OCI-M2 (cell line): ENCODE data around the gene C17orf67.
"Not testable (repeated sequence)": the region's sequence is repeated elsewhere in the genome, so short reads cannot be mapped to it uniquely, and the experiment has no call there.

Experiments
- DNase-seq: peaks from one replicate; lab custom pipeline; 2025; ENCODE audit not compliant: unreplicated experiment; lab: John Stamatoyannopoulos, UW

Gene C17orf67

DNA sequence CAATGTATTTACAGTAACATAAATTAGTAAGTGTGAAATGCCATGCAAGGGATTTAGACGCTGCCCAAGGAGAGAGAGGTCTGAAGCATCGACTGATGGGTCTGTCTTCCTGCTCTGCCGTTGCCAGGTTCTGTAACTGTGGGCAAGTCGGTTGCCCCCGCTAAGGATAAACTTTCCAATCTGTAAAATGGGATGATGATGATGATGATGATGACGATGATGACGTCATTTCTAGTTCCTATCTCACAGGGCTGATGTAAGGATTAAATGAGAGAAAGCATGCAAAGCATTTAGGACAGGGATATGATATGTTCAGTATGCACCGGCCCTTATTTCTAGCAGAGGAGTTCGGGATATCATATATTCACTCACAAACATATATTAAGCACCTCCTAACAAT lies 54.8 kb downstream of the C17orf67 start:
- DNase-seq, result no peak

- DNase-seq, result no peak
Measured at GRCh38 chr17:56777859-56778258, 55.9 kb downstream of the C17orf67 start.

DNA sequence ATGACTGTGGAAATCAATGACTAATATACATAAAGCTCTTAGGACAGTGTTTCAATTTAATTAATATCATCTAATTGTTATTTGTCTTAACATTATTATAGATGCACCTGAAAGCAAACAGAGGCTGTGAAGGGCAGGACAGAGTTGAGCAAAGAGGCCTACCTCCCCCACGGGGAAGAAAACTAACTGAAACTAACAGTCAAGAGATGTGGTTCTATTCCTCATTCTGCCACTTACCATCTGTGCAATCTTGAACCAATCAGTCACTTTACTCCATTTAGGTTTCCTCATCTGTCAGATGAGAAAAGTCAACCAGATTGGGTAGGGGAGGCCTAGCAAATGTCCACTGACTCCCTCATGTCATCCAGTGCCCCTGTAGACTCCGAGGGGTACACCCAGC lies 59.1 kb downstream of the C17orf67 start:
- no peak for DNase-seq

GRCh38 chr17:56773124-56773523 lies 60.6 kb downstream of the C17orf67 start:
- no peak for DNase-seq

- no peak for DNase-seq
Measured at GRCh38 chr17:56772442-56772841, 61.3 kb downstream of the C17orf67 start.

- DNase-seq, result no peak
Measured at GRCh38 chr17:56771975-56772374, 61.7 kb downstream of the C17orf67 start.

DNA sequence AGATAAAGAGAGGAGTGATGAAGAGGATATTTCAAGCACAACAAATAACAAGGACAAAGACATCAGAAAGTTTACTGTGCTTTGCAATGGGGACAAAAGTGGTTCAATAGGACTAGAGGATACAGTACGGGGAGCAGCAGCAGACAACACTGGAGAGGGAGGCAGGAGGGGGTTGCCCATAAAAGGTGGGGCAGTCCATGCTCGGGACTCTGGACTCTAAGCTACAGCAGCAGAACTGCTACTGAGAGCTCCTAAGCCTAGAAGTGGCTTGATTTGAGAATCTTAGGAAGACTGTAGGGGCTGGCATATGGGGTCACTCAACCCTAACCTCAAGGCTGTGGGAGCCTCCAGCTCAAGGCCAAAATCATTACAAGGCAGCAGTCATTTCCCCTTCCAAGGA lies 62.2 kb downstream of the C17orf67 start:
- no peak for DNase-seq

- no peak for DNase-seq
Measured at GRCh38 chr17:56770427-56770826, 63.3 kb downstream of the C17orf67 start.

DNA sequence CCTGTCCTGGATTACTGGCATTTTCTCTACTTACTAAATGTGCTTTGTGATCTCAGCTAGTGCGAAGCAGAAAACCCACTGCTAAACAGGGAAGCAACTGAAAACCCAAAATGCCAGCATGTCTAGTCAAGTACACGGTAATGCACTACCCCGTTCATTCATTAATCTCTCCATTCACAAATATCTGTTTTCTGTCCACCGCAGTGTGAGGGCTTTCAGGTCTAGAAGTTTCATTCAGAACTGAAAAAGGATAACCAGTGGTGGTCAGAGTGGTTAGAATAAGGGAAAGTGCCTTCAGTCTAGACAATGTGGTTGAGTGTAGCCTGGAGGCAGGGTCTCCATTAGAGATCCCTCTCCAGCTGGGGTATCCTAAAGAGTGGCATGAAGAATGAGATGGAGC lies 68.3 kb downstream of the C17orf67 start:
- no peak for DNase-seq

DNA sequence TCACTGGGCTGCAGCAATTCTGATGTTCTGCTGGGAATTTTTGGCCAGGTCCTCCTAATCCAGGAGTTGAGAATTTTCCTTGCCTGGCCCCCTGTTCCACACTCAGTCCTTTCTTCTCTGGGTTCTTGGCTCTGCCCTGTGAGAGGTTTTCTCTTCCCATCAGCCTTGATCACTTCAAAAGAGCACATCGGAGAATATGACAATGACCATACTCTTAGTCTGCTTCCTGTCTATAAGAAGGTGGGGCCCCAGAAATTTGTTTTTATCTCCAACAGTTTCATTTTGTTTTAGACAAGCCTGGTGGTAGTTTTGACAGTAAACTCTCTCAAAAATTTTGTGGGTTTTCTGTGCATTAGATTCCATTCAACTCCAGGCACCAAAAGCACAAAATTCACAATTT lies 70.7 kb downstream of the C17orf67 start:
- no peak for DNase-seq

GRCh38 chr17:56762144-56762543 lies 71.6 kb downstream of the C17orf67 start:
- DNase-seq, result no peak

DNA sequence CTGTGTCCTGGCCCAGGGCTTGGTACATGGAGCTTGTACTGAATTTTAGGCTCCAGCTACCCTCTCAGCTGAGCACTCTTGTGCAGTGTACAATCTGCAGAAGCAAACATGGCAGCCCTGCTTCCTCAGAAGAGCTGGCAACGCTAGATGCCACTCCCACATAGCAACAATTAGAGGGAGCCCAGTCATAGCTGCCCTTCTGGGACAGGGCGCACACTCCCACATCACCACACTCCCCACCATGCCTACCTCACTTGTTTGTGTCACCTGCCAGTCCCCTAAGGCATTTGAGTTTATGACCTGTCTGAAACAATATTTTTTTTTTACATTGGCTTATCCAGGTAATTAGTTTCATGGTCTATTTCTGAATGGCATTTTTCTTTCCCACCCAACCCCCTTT lies 72.3 kb downstream of the C17orf67 start:
- DNase-seq, result no peak

DNA sequence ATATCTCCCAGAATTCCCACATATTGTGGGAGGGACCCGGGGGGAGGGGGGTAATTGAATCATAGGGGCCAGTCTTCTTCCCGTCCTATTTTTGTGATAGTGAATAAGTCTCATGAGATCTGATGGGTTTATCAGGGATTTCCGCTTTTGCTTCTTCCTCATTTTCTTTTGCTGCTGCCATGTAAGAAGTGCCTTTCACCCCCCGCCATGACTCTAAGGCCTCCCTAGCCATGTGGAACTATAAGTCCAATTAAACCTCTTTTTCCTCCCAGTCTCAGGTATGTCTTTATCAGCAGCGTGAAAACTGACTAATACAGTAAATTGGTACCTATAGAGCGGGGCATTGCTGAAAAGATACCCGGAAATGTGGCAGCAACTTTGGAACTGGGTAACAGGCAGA lies 76.1 kb downstream of the C17orf67 start:
- DNase-seq, result not testable (repeated sequence)

DNA sequence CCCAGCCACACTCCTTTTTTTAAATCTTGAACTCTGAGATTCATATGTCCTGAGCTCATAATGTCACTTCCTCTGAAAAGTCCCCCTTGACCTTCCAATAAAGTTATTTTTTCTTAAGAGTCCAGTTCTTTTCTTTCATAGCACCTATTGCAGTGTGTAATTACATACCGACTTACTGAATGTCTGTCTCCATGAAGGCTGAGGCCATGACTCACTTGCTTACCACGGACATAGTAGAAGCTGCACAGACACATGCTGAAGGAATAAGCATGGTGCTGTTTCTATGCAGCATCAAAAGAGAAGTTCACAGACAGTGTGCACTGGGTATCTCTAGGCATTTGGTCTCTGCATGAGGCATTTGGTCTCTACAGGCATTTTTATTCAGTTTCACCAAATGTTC lies 77.2 kb downstream of the C17orf67 start:
- DNase-seq, result no peak

GRCh38 chr17:56755310-56755709 lies 78.4 kb downstream of the C17orf67 start:
- no peak for DNase-seq

GRCh38 chr17:56754523-56755208 lies 79.1 kb downstream of the C17orf67 start:
- no peak for DNase-seq

DNA sequence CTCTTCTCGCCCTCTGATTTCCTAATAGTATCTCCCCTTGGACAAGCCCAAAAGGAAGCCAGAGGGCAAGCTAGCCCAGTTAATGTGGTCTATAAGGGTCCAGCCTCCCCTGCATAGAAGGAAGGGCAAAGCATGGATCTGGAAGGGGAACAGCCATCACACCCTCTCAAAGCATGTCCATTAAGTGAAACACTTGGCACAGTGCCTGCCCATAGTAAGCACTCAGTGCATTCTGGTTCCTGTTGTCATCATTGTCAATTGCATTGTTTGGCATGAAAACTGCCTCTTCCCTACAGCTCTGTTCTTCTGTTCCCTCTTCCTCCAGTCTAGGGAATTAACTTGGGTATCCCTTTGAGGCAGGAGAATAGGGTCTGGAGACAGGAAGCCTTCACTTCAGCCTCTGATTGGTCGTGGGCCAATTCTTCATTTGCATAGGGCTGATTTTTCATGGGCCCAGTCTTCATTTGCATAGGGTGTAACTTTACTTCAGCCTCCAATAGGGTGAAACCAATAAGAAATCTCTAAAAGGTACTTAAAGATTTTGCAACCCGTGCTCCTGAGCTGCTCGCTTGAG lies 81.4 kb downstream of the C17orf67 start:
- no peak for DNase-seq

- no peak for DNase-seq
Measured at GRCh38 chr17:56751145-56751738, 82.5 kb downstream of the C17orf67 start.

DNA sequence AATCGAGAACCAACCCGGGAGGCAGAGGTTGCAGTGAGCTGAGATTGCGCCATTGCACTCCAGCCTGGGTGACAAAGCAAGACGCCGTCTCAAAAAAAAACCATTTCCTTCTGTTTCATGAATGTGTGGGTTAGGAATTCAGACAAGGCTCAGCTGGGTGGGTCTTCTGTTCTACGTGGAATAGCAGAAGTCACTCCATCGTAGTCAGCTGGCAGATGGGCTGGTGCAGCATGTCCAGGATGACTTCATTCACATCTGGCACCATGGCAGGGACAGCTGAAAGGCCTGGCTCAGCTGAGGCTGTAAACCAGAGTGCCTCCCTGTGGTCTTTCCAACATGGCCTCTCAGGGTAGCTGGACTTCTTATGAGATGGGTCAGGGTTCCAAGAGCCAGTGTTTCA lies 89.0 kb downstream of the C17orf67 start:
- DNase-seq, result no peak

GRCh38 chr17:56742601-56743000 lies 91.1 kb downstream of the C17orf67 start:
- no peak for DNase-seq
